ENCODE data around the gene DCLRE1B. TPM values are rescaled to one million over a fixed set of nuclear protein-coding genes. Genes with fewer than 3 reads are reported as not detected.

DCLRE1B gene
- total RNA-seq, 4 donors from 2014 or later: 3.2 to 9.2 (median 5.1) TPM

DNA sequence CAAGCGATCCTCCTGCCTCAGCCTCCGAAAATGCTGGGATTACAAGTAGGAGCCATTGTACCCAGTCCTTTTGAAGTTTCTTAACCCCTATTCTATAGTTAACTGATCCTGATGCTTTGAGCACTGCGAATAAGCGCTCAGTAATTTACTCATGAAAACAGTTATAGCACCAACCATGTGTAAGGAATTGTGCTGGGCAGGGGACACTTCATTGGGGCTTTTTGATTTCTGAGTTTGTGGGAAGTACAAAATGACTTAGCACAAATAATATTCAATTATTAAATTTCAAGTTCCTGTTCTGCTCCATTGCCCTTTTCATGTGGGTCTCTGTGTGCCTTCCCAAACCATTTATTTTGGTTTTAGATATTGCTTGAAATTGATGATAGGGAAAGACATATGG is 17.8 kb downstream of the DCLRE1B start:
- Histone ChIP-seq H3K4me3 (no peak overlapping the region), H3K4me1 (peaks cover 0 to 6% (median 0%) of the 10 kb centered on the region in 3 donors), H3K9me3 (no peaks in the 10 kb centered on the region), H3K36me3 (no peaks in the 10 kb centered on the region), H3K27me3 (no peaks in the 10 kb centered on the region), H3K27ac (no peak overlapping the region)
- TF ChIP-seq POLR2A (IDR thresholded peaks at IDR 0.05) (no peak), POLR2AphosphoS5 (IDR thresholded peaks at IDR 0.05) (no peak), EP300 (IDR thresholded peaks at IDR 0.05) (no peak)
- TF ChIP-seq, protein P1, sequence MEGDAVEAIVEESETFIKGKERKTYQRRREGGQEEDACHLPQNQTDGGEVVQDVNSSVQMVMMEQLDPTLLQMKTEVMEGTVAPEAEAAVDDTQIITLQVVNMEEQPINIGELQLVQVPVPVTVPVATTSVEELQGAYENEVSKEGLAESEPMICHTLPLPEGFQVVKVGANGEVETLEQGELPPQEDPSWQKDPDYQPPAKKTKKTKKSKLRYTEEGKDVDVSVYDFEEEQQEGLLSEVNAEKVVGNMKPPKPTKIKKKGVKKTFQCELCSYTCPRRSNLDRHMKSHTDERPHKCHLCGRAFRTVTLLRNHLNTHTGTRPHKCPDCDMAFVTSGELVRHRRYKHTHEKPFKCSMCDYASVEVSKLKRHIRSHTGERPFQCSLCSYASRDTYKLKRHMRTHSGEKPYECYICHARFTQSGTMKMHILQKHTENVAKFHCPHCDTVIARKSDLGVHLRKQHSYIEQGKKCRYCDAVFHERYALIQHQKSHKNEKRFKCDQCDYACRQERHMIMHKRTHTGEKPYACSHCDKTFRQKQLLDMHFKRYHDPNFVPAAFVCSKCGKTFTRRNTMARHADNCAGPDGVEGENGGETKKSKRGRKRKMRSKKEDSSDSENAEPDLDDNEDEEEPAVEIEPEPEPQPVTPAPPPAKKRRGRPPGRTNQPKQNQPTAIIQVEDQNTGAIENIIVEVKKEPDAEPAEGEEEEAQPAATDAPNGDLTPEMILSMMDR (IDR thresholded peaks at IDR 0.05): no peak
- 93 to 100% methylated on average over 4 of the region's 4 CpGs for WGBS, 2 donors (ENCODE audit: low coverage in 1 of 2)
- ATAC-seq: no peak

DNA sequence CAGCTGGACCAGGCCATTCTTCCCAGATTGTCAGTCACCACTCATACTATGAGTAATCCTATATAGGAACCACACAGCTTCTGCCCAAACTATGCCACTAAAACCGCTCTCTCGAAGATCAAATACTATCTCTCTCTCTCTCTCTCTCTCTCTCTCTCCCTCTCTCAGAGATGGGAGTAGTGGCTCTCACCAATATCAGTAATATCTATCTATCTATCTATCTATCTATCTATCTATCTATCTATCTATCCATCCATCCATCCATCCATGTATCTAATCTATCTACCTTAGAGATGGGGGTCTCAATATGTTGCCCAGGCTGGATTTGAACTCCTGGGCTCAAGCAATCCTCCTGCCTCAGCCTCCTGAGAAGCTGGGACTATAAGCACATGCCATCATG is 19.3 kb downstream of the DCLRE1B start:
- H3K27me3 ChIP-seq: no peaks in the 10 kb centered on the region
- H3K4me3 ChIP-seq: no peak overlapping the region
- no peaks in the 10 kb centered on the region for H3K36me3 ChIP-seq
- H3K9me3 ChIP-seq: no peaks in the 10 kb centered on the region
- no peak overlapping the region for H3K27ac ChIP-seq
- TF ChIP-seq EP300 (IDR thresholded peaks at IDR 0.05): no peak
- no peak for TF ChIP-seq POLR2AphosphoS5 (IDR thresholded peaks at IDR 0.05)
- TF ChIP-seq, protein P1 (IDR thresholded peaks at IDR 0.05): no peak
- no peak for TF ChIP-seq POLR2A (IDR thresholded peaks at IDR 0.05)
- WGBS, 2 donors (ENCODE audit: low coverage in 1 of 2): 71 to 94% methylated on average over 2 of the region's 2 CpGs
- H3K4me1 ChIP-seq: peaks cover 0 to 14% (median 0%) of the 10 kb centered on the region in 3 donors
- no peak for ATAC-seq

DNA sequence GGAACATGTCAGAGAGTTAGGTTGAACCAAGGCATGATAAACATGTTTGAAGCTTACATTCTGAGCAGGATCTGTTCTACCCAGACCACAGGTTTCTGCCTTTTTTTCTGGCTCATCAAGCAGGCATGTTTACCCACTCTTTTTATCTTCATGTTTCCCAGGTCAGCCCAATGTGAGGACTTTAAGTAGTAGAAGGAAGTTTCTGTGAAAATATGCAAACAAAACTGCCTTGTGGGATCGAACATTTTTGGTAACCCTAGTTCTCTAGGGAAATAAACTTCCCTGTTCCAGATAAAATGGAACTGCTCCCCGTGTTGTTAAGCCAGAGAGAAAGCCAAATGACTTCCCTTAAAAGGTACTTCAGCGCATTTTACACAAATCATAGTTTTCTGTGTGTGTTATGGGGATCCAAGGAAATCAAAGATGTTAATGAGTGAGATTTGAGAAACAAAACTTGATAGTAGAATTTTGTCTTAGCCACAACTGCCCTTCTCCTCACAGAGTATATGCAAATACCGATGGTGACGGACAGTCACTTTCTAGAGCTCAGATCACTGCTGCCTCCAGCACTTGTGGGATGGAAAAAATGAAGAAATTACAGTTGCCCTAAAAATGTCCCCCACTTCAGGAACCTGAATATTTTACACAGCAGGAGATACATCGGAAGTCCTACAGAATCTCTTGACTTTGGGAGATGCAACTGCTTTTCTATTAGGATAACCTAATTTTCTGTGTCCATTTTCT is 23.2 kb downstream of the DCLRE1B start:
- peaks cover 0 to 44% (median 18%) of the 10 kb centered on the region in 3 donors for H3K4me1 ChIP-seq
- WGBS, 2 donors (ENCODE audit: low coverage in 1 of 2): 6 to 11% methylated on average over 2 to 6 of the region's 6 CpGs
- H3K36me3 ChIP-seq: no peaks in the 10 kb centered on the region
- H3K9me3 ChIP-seq: no peaks in the 10 kb centered on the region
- H3K27me3 ChIP-seq: no peaks in the 10 kb centered on the region
- ATAC-seq: no peak
- peak overlapping the region; percentile 82 to 99 (median 98) for H3K27ac ChIP-seq
- no peak for TF ChIP-seq POLR2AphosphoS5 (IDR thresholded peaks at IDR 0.05)
- TF ChIP-seq, protein P1 (IDR thresholded peaks at IDR 0.05): no peak
- no peak for TF ChIP-seq POLR2A (IDR thresholded peaks at IDR 0.05)
- TF ChIP-seq EP300 (IDR thresholded peaks at IDR 0.05): no peak
- H3K4me3 ChIP-seq: peak overlapping the region; percentile 77 to 93

DNA sequence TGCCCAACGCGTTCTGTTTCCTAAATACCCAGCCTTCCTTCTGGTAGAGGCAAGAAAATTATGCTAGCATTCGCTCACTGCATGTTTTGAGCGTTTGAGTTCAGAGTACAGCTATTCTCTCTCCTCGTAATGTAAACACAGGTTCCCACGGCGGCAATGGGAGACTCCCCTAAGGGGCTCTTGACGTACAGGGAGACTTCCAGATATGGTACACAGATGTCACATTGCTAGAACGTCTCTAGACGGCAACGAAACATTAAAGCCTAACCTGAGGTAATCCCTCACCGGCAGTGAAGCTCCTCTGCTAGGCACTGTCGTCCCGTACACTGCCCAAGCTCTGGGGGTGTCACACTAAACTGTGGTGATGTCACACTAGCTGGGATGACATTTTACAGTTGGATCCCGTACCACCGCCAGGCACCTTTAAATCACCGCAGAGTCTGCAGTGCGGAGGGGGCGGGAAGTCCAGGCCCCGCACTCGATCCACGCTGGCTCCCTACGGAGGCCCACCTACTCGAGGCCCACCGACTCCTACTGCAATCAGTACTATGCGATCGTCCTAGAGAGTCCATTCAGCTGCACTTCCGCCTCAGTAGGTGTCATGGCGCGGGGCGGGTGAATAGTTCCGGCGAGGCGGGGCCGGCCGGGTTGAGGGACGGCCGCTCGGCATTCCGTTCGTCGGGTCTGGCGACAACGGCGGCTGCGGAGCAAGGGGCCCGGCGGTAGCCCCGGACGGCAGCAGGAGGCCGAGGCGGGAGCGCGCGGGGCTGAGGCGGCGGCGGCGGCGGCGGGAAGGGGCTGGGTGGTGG is 24.0 kb downstream of the DCLRE1B start, which contains the start of gene HIPK1:
Gene HIPK1 (plus strand): TSS at position 384 of the 809 bp plus-strand sequence.
- WGBS, 2 donors (ENCODE audit: low coverage in 1 of 2): 0% methylated on average over 3 to 6 of the region's 61 CpGs
- Histone ChIP-seq H3K9me3 (no peaks in the 10 kb centered on the region), H3K27me3 (no peaks in the 10 kb centered on the region), H3K4me1 (peaks cover 0 to 52% (median 20%) of the 10 kb centered on the region in 3 donors), H3K4me3 (peak within 1 kb of the TSS; percentile 77 to 93), H3K36me3 (no peaks in the 10 kb centered on the region), H3K27ac (peak within 1 kb of the TSS; percentile 82 to 99 (median 98))
- TF ChIP-seq EP300 (IDR thresholded peaks at IDR 0.05) (no peak), POLR2AphosphoS5 (IDR thresholded peaks at IDR 0.05) (peak; percentile 81), POLR2A (IDR thresholded peaks at IDR 0.05) (peak; percentile 59 to 70)
- TF ChIP-seq, protein P1 (IDR thresholded peaks at IDR 0.05): peak in 2 of 4 experiments; percentile 33 to 40
- peak; percentile 95 for ATAC-seq

Data from gastroesophageal sphincter (tissue), 4 donors.